SK-N-SH treated with all-trans-retinoic acid at 6 μM for 48 hours (cell line): ENCODE measurements around the gene MYOM3.

Experiments used
- ATAC-seq: fragments of 200-7000 bp; cut with Tn5 transposase; 3 replicates; pipeline ENCODE4 v1.9.1; 2020; ENCODE audit warnings: mild to moderate bottlenecking, moderate library complexity
- ARNTL ChIP-seq: fragments of 450-650 bp; formaldehyde crosslinking; IDR thresholded peaks from 2 replicates; pipeline ENCODE4 v1.5.0; 2020; ENCODE audit warnings: low read depth, mild to moderate bottlenecking, moderate library complexity, borderline replicate concordance
- BACH2 ChIP-seq: fragments of 250-450 bp; sonication (Bioruptor Pico); IDR thresholded peaks from 2 replicates; pipeline ENCODE4 v1.9.0; 2021; ENCODE audit warnings: mild to moderate bottlenecking, borderline replicate concordance
- CREB5 ChIP-seq: fragments of 250-450 bp; sonication (Bioruptor Pico); IDR thresholded peaks from 2 replicates; pipeline ENCODE4 v1.5.1; 2020; ENCODE audit warnings: low read depth, mild to moderate bottlenecking, moderate library complexity
- CSDC2 ChIP-seq: fragments of 250-450 bp; sonication (Bioruptor Pico); IDR thresholded peaks from 2 replicates; pipeline ENCODE4 v1.5.0; 2020; ENCODE audit warnings: mild to moderate bottlenecking, moderate library complexity
- CSRNP3 ChIP-seq: fragments of 250-450 bp; sonication (Bioruptor Pico); IDR thresholded peaks from 2 replicates; pipeline ENCODE4 v1.5.1; 2021; ENCODE audit warnings: mild to moderate bottlenecking, moderate library complexity
- GLIS3 ChIP-seq: fragments of 250-450 bp; sonication (Bioruptor Pico); IDR thresholded peaks from 2 replicates; pipeline ENCODE4 v1.5.0; 2020; ENCODE audit warnings: mild to moderate bottlenecking, moderate library complexity
- ISL1 ChIP-seq: fragments of 250-450 bp; sonication (Bioruptor Pico); IDR thresholded peaks from 2 replicates; pipeline ENCODE4 v2.1.2; 2022; ENCODE audit warnings: mild to moderate bottlenecking, moderate library complexity
- OSR1 ChIP-seq: fragments of 250-450 bp; sonication (Bioruptor Pico); IDR thresholded peaks from 2 replicates; pipeline ENCODE4 v1.8.0; 2022; ENCODE audit warnings: moderate library complexity, mild to moderate bottlenecking, inconsistent platforms
- PATZ1 ChIP-seq: fragments of 250-450 bp; sonication (Bioruptor Pico); IDR thresholded peaks from 2 replicates; pipeline ENCODE4 v1.8.0; 2020; ENCODE audit warnings: mild to moderate bottlenecking, moderate library complexity, borderline replicate concordance
- POU6F1 ChIP-seq: fragments of 250-450 bp; sonication (Bioruptor Pico); IDR thresholded peaks from 2 replicates; pipeline ENCODE4 v1.8.0; 2021; ENCODE audit warnings: low read depth, mild to moderate bottlenecking, moderate library complexity, borderline replicate concordance
- PPARA ChIP-seq: fragments of 250-450 bp; sonication (Bioruptor Pico); IDR thresholded peaks from 2 replicates; pipeline ENCODE4 v1.5.0; 2020; ENCODE audit warnings: mild to moderate bottlenecking, borderline replicate concordance
- RARB ChIP-seq: fragments of 250-450 bp; sonication (Bioruptor Pico); IDR thresholded peaks from 2 replicates; pipeline ENCODE4 v1.8.0; 2021; ENCODE audit warnings: mild to moderate bottlenecking, moderate library complexity
- SNAI2 ChIP-seq: fragments of 250-450 bp; sonication (Bioruptor Pico); IDR thresholded peaks from 2 replicates; pipeline ENCODE4 v1.5.0; 2020; ENCODE audit warnings: mild to moderate bottlenecking, moderate library complexity
- TCF4 ChIP-seq: fragments of 250-450 bp; sonication (Bioruptor Pico); IDR thresholded peaks from 2 replicates; pipeline ENCODE4 v1.8.0; 2021; ENCODE audit warnings: mild to moderate bottlenecking, moderate library complexity, borderline replicate concordance
- TOX ChIP-seq: fragments of 250-450 bp; sonication (Bioruptor Pico); IDR thresholded peaks from 2 replicates; pipeline ENCODE4 v1.8.0; 2021; ENCODE audit warnings: mild to moderate bottlenecking, moderate library complexity, borderline replicate concordance
- ZC3H10 ChIP-seq: fragments of 250-450 bp; sonication (Bioruptor Pico); IDR thresholded peaks from 2 replicates; pipeline ENCODE4 v1.5.1; 2021; ENCODE audit warnings: mild to moderate bottlenecking, moderate library complexity
- ZFP3 ChIP-seq: fragments of 250-450 bp; sonication (Bioruptor Pico); IDR thresholded peaks from 2 replicates; pipeline ENCODE4 v1.5.0; 2020; ENCODE audit warnings: mild to moderate bottlenecking, moderate library complexity
- ZNF565 ChIP-seq: fragments of 450-650 bp; formaldehyde crosslinking; conservative IDR thresholded peaks from 2 replicates; pipeline ENCODE4 v1.5.0; 2020; ENCODE audit warnings: low read depth, mild to moderate bottlenecking, moderate library complexity
- ZNF70 ChIP-seq: fragments of 450-650 bp; formaldehyde crosslinking; IDR thresholded peaks from 2 replicates; pipeline ENCODE4 v1.5.0; 2020; ENCODE audit warnings: mild to moderate bottlenecking, moderate library complexity
- TF ChIP-seq, protein P1 (sequence below): fragments of 250-450 bp; sonication (Bioruptor Pico); IDR thresholded peaks from 2 replicates; pipeline ENCODE4 v1.5.0; 2020; ENCODE audit warnings: mild to moderate bottlenecking, moderate library complexity

Gene MYOM3

DNA sequence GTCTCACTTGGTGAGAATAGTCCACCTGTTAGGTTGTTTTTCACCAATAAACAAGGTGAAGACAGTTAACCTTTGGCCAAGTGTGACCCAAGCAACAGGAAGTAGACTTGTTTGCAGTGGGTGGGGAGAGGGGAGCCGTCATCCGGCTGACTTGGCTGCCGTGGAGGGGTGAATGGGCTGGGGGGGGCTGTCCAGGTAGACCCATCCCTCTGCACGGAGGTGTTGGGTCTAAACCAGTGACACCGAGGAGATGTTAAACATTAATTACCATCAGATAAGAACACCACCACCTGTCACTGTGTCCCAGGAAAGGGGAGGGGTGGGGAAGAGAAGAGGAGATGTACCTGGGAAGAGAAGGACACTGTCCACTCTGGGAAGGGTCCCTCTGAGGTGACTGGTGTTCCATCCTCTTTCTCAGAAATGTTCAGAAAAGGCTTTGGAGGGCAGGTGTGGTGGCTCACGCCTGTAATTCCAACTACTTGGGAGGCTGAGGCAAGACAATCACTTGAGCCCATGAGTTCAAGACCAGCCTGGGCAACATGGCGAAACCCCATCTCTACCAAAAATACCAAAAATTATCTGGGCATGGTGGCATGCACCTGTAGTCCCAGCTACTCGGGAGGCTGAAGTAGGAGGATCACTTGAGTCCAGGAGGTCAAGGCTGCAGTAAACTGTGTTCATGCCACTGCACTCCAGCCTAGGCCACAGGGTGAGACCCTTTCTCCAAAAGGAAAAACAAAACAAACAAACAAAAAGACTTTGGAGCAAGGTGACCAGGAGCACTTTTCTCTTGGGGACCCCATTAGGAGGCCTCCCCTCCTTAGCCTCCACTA lies 6.7 kb upstream of the MYOM3 start:
- TF ChIP-seq ARNTL (CRISPR knock-in tag) (no peak), SNAI2 (CRISPR knock-in tag) (no peak), RARB (CRISPR knock-in tag) (no peak), GLIS3 (CRISPR knock-in tag) (no peak), POU6F1 (no peak), TCF4 (CRISPR knock-in tag) (no peak), TOX (no peak), ISL1 (CRISPR knock-in tag) (no peak), ZNF70 (CRISPR knock-in tag) (no peak), CSDC2 (no peak), PPARA (CRISPR knock-in tag) (no peak), CSRNP3 (no peak), CREB5 (CRISPR knock-in tag) (no peak), ZFP3 (CRISPR knock-in tag) (no peak), ZNF565 (CRISPR knock-in tag) (no peak), BACH2 (CRISPR knock-in tag) (no peak), PATZ1 (CRISPR knock-in tag) (no peak), OSR1 (no peak)
- ATAC-seq, result no peak

- TF ChIP-seq CSRNP3, result no peak
- TF ChIP-seq RARB (CRISPR knock-in tag), result no peak
- TF ChIP-seq ZC3H10 (CRISPR knock-in tag), result no peak
- TF ChIP-seq OSR1, result no peak
- no peak for TF ChIP-seq ZFP3 (CRISPR knock-in tag)
- no peak for TF ChIP-seq SNAI2 (CRISPR knock-in tag)
- TF ChIP-seq ARNTL (CRISPR knock-in tag), result no peak
- TF ChIP-seq, protein P1, sequence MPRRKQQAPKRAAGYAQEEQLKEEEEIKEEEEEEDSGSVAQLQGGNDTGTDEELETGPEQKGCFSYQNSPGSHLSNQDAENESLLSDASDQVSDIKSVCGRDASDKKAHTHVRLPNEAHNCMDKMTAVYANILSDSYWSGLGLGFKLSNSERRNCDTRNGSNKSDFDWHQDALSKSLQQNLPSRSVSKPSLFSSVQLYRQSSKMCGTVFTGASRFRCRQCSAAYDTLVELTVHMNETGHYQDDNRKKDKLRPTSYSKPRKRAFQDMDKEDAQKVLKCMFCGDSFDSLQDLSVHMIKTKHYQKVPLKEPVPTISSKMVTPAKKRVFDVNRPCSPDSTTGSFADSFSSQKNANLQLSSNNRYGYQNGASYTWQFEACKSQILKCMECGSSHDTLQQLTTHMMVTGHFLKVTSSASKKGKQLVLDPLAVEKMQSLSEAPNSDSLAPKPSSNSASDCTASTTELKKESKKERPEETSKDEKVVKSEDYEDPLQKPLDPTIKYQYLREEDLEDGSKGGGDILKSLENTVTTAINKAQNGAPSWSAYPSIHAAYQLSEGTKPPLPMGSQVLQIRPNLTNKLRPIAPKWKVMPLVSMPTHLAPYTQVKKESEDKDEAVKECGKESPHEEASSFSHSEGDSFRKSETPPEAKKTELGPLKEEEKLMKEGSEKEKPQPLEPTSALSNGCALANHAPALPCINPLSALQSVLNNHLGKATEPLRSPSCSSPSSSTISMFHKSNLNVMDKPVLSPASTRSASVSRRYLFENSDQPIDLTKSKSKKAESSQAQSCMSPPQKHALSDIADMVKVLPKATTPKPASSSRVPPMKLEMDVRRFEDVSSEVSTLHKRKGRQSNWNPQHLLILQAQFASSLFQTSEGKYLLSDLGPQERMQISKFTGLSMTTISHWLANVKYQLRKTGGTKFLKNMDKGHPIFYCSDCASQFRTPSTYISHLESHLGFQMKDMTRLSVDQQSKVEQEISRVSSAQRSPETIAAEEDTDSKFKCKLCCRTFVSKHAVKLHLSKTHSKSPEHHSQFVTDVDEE, result no peak
- no peak for TF ChIP-seq PATZ1 (CRISPR knock-in tag)
- no peak for TF ChIP-seq BACH2 (CRISPR knock-in tag)
- no peak for TF ChIP-seq ZNF565 (CRISPR knock-in tag)
- TF ChIP-seq, all 23 proteins: peak for 0
- ATAC-seq, result peak; percentile 45; the same call in 2 of the 3 replicates
These were observed 5.9 kb upstream of the MYOM3 start for GRCh38 chr1:24117722-24118409.
